ENCODE data around the gene UBAC1. TPM values are rescaled to one million over a fixed set of nuclear protein-coding genes. Genes with fewer than 3 reads are reported as not detected.

The UBAC1 gene
- total and polyA plus RNA-seq, 10 of the 15 experiments (the other 5 are each of a cell fraction or from before 2014, with no cell fraction given): 16.7 to 54.6 (median 38.5) TPM

- Histone ChIP-seq H3K36me3 (ENCODE audit: control insufficient read depth in 2 of 2, insufficient read depth in 2 of 2, low read length in 1 of 2) (no peaks in the 10 kb centered on the region), H3K4me3 (no peak overlapping the region), H3K79me2 (ENCODE audit: control insufficient read depth, insufficient read depth, low read length) (no peaks in the 10 kb centered on the region), H3K4me2 (ENCODE audit: control insufficient read depth, insufficient read depth) (no peak overlapping the region), H4K20me1 (ENCODE audit: control insufficient read depth, insufficient read depth) (no peaks in the 10 kb centered on the region), H3K9me3 (replicated peaks; ENCODE audit: control insufficient read depth, insufficient read depth, low read length) (no peaks in the 10 kb centered on the region), H3K9ac (ENCODE audit: control insufficient read depth, insufficient read depth, low read length) (no peak overlapping the region), H3K27me3 (replicated peaks in 1 of 2; ENCODE audit: control insufficient read depth in 2 of 2, insufficient read depth in 2 of 2, low read length in 1 of 2) (no peaks in the 10 kb centered on the region), H2AFZ (ENCODE audit: control insufficient read depth, low read depth, low read length) (no peak overlapping the region), H3K4me1 (ENCODE audit: control insufficient read depth, insufficient read depth, low read length) (no peaks in the 10 kb centered on the region), H3K27ac (ENCODE audit: control insufficient read depth, insufficient read depth) (no peak overlapping the region)
- no peak for FAIRE-seq
- in situ Hi-C loops (cut with MboI) (no loop called here), intact Hi-C loops (cut with micrococcal nuclease; ENCODE audit: unreplicated experiment) (no loop called here)
- SMC1A ChIA-PET (ENCODE audit: uncharacterized antibody, unreplicated experiment): no interaction called here
- 24% methylated on average over 10 of the region's 10 CpGs for WGBS (ENCODE audit: insufficient coverage, insufficient replicate concordance, low lambda C conversion rate, missing lambda C conversion rate)
- RAD21 ChIA-PET (ENCODE audit: unreplicated experiment): no interaction called here
- CTCF ChIA-PET: no interaction called here
- no peak for DNase-seq (ENCODE audit: low read depth, low spot score)
- no TSS peak for BruUV-seq (replicated peaks)
- no peak for ATAC-seq
- no peak for TF ChIP-seq ATF7 (IDR thresholded peaks at IDR 0.05; ENCODE audit: low read depth)
- TF ChIP-seq STAT3 (IDR thresholded peaks at IDR 0.05; ENCODE audit: low read depth, low read length): no peak
- TF ChIP-seq HDAC2 (IDR thresholded peaks at IDR 0.05): no peak
- TF ChIP-seq, protein P1, sequence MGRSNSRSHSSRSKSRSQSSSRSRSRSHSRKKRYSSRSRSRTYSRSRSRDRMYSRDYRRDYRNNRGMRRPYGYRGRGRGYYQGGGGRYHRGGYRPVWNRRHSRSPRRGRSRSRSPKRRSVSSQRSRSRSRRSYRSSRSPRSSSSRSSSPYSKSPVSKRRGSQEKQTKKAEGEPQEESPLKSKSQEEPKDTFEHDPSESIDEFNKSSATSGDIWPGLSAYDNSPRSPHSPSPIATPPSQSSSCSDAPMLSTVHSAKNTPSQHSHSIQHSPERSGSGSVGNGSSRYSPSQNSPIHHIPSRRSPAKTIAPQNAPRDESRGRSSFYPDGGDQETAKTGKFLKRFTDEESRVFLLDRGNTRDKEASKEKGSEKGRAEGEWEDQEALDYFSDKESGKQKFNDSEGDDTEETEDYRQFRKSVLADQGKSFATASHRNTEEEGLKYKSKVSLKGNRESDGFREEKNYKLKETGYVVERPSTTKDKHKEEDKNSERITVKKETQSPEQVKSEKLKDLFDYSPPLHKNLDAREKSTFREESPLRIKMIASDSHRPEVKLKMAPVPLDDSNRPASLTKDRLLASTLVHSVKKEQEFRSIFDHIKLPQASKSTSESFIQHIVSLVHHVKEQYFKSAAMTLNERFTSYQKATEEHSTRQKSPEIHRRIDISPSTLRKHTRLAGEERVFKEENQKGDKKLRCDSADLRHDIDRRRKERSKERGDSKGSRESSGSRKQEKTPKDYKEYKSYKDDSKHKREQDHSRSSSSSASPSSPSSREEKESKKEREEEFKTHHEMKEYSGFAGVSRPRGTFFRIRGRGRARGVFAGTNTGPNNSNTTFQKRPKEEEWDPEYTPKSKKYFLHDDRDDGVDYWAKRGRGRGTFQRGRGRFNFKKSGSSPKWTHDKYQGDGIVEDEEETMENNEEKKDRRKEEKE (IDR thresholded peaks at IDR 0.05): no peak
- no peak for TF ChIP-seq EED (IDR thresholded peaks at IDR 0.05; ENCODE audit: low read depth)
- TF ChIP-seq, protein P2, sequence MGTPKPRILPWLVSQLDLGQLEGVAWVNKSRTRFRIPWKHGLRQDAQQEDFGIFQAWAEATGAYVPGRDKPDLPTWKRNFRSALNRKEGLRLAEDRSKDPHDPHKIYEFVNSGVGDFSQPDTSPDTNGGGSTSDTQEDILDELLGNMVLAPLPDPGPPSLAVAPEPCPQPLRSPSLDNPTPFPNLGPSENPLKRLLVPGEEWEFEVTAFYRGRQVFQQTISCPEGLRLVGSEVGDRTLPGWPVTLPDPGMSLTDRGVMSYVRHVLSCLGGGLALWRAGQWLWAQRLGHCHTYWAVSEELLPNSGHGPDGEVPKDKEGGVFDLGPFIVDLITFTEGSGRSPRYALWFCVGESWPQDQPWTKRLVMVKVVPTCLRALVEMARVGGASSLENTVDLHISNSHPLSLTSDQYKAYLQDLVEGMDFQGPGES (IDR thresholded peaks at IDR 0.05): no peak
- no peak for TF ChIP-seq SMARCA5 (IDR thresholded peaks at IDR 0.05)
- TF ChIP-seq ZBTB4 (CRISPR knock-in tag; IDR thresholded peaks at IDR 0.05): no peak
- no peak for TF ChIP-seq SIN3A (IDR thresholded peaks at IDR 0.05; ENCODE audit: low read depth, low read length)
- POLR2A ChIA-PET: no interaction called here
Measured at GRCh38 chr9:135974220-135974573, 13.0 kb upstream of the UBAC1 start.
